Panc1 (cell line): Measurements from ENCODE around the gene PITPNM2. TPM values are rescaled to one million over a fixed set of nuclear protein-coding genes. Genes with fewer than 3 reads are reported as not detected.

Experiments
- ATAC-seq: fragments of 200-7000 bp; cut with Tn5 transposase; 2 replicates; pipeline ENCODE4 v1.9.1; 2020; ENCODE audit warnings: mild to moderate bottlenecking, moderate library complexity
- BruUV-seq: library from RNA; stranded (reverse); fragments of 400-500 nt; replicated peaks from 2 replicates; lab custom pipeline; 2021; lab: Mats Ljungman, UMichigan
- CTCF ChIA-PET: fragments of 300-600 bp; sonication (Branson Sonifier 250); formaldehyde crosslinking; loops from one replicate; lab custom pipeline; 2022; ENCODE audit warnings: antibody characterized with exemption; lab: Charles Lee
- POLR2A ChIA-PET: fragments of 300-600 bp; sonication (Branson Sonifier 250); formaldehyde crosslinking; loops from one replicate; lab custom pipeline; 2022; ENCODE audit warnings: antibody characterized with exemption; lab: Charles Lee
- DNase-seq: peaks from one replicate; pipeline ENCODE4 v3.0.0-alpha.2; 2010; ENCODE audit warnings: low read depth, low spot score
- H3K27ac ChIP-seq: 2 replicates; pipeline ENCODE4 v1.5.1; 2011; ENCODE audit warnings: mild to moderate bottlenecking, low read length, inconsistent platforms
- H3K27me3 ChIP-seq: fragments of 200-500 bp; sonication (Bioruptor generic); 2 replicates; pipeline ENCODE4 v1.6.0; 2014; ENCODE audit warnings: low read length, inconsistent platforms; ENCODE audit not compliant: control insufficient read depth, insufficient read depth
- H3K36me3 ChIP-seq: fragments of 200-500 bp; sonication (Bioruptor generic); 2 replicates; pipeline ENCODE4 v1.5.1; 2014; ENCODE audit warnings: inconsistent platforms, mild to moderate bottlenecking, low read length, moderate library complexity; ENCODE audit not compliant: control insufficient read depth, insufficient read depth
- H3K4me1 ChIP-seq: 2 replicates; pipeline ENCODE4 v1.5.1; 2011; ENCODE audit warnings: inconsistent platforms, mild to moderate bottlenecking, low read length, moderate library complexity; ENCODE audit not compliant: control insufficient read depth, insufficient read depth
- H3K4me3 ChIP-seq, 2 experiments: 2 replicates each; pipeline ENCODE4 v1.5.1; 2011 to 2012; ENCODE audit warnings: low read depth in 2 of 2, low read length in 2 of 2, mild to moderate bottlenecking in 2 of 2, inconsistent platforms in 1 of 2, moderate library complexity in 1 of 2
- H3K9me3 ChIP-seq: fragments of 200-500 bp; sonication (Bioruptor generic); 2 replicates; pipeline ENCODE4 v1.5.1; 2014; ENCODE audit warnings: low read depth, mild to moderate bottlenecking, inconsistent platforms, low read length, moderate library complexity; ENCODE audit not compliant: control insufficient read depth, insufficient read depth
- POLR2AphosphoS5 ChIP-seq: IDR thresholded peaks from 2 replicates; pipeline ENCODE4 v1.6.1; 2012; ENCODE audit warnings: mild to moderate bottlenecking, low read depth, low read length, moderate library complexity
- SIN3A ChIP-seq: IDR thresholded peaks from 2 replicates; pipeline ENCODE4 v1.6.1; 2012; ENCODE audit warnings: low read depth, mild to moderate bottlenecking, low read length, moderate library complexity, borderline replicate concordance; ENCODE audit not compliant: insufficient read depth
- TCF7L2 ChIP-seq: IDR thresholded peaks from 2 replicates; pipeline ENCODE4 v1.6.1; 2011; ENCODE audit warnings: mild to moderate bottlenecking, low read depth, low read length, inconsistent platforms
- in situ Hi-C: cut with HindIII; loops from 2 replicates; pipeline ENCODE4 v1.10.0; 2016; ENCODE audit warnings: low sequenced_read_pairs, low pct_unique_long_range_greater_than_20kb
- intact Hi-C: fragments of 100-400 bp; cut with micrococcal nuclease; formaldehyde crosslinking; loops from one replicate; pipeline ENCODE4 v1.10.0; 2022; ENCODE audit not compliant: unreplicated experiment
- total RNA-seq: library from RNA; stranded (reverse); gene quantifications from one replicate; pipeline ENCODE4 v1.2.1, GENCODE V29; 2021; ENCODE audit not compliant: unreplicated experiment
- TF ChIP-seq, protein P1 (sequence below): fragments of 450-650 bp; IDR thresholded peaks from 2 replicates; pipeline ENCODE4 v1.5.1; 2017; ENCODE audit warnings: mild to moderate bottlenecking
- TF ChIP-seq, protein P2 (sequence below), 2 experiments: IDR thresholded peaks; 2 replicates each; pipeline ENCODE4 v1.6.1; 2011 to 2012; ENCODE audit warnings: low read depth in 2 of 2, control low read depth in 1 of 2, low read length in 1 of 2, mild to moderate bottlenecking in 1 of 2, moderate library complexity in 1 of 2; ENCODE audit not compliant: insufficient read depth in 1 of 2

PITPNM2 gene
- total RNA-seq, 1 experiment from 2014 or later, result 26.4 TPM

DNA sequence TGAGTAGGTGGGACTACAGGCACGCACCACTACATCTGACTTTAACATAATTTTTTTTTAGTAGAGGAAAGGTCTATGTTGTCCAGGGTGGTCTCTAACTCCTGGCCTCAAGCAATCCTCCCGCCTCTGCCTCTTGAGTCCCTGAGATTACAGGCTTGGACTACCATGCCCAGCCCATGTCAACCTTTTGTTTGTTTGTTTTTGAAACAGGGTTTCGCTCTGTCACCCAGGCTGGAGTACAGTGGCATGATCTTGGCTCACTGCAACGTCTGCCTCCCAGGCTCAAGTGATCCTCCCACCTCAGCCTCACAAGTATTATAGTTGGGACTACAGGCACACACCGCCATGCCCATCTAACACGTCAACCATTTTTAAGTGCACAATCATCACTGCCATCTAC, 29.2 kb downstream of the PITPNM2 start:
- in situ Hi-C loops (no loop called here), intact Hi-C loops (no loop called here)
- Histone ChIP-seq H3K4me3 (no peak overlapping the region), H3K36me3 (no peaks in the 10 kb centered on the region), H3K4me1 (peaks cover 13% of the 10 kb centered on the region), H3K27me3 (no peaks in the 10 kb centered on the region), H3K9me3 (no peaks in the 10 kb centered on the region), H3K27ac (no peak overlapping the region)
- no peak for DNase-seq
- no peak for ATAC-seq
- BruUV-seq, result no TSS peak
- TF ChIP-seq SIN3A (no peak), POLR2AphosphoS5 (no peak), TCF7L2 (no peak)
- TF ChIP-seq, protein P1, sequence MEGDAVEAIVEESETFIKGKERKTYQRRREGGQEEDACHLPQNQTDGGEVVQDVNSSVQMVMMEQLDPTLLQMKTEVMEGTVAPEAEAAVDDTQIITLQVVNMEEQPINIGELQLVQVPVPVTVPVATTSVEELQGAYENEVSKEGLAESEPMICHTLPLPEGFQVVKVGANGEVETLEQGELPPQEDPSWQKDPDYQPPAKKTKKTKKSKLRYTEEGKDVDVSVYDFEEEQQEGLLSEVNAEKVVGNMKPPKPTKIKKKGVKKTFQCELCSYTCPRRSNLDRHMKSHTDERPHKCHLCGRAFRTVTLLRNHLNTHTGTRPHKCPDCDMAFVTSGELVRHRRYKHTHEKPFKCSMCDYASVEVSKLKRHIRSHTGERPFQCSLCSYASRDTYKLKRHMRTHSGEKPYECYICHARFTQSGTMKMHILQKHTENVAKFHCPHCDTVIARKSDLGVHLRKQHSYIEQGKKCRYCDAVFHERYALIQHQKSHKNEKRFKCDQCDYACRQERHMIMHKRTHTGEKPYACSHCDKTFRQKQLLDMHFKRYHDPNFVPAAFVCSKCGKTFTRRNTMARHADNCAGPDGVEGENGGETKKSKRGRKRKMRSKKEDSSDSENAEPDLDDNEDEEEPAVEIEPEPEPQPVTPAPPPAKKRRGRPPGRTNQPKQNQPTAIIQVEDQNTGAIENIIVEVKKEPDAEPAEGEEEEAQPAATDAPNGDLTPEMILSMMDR, result no peak
- ChIA-PET CTCF (interaction anchor here (0.6 kb wide), 1 partner anchor 43 kb away, joined by 12 read pairs; no protein-coding TSS in a partner anchor), POLR2A (no interaction called here)

DNA sequence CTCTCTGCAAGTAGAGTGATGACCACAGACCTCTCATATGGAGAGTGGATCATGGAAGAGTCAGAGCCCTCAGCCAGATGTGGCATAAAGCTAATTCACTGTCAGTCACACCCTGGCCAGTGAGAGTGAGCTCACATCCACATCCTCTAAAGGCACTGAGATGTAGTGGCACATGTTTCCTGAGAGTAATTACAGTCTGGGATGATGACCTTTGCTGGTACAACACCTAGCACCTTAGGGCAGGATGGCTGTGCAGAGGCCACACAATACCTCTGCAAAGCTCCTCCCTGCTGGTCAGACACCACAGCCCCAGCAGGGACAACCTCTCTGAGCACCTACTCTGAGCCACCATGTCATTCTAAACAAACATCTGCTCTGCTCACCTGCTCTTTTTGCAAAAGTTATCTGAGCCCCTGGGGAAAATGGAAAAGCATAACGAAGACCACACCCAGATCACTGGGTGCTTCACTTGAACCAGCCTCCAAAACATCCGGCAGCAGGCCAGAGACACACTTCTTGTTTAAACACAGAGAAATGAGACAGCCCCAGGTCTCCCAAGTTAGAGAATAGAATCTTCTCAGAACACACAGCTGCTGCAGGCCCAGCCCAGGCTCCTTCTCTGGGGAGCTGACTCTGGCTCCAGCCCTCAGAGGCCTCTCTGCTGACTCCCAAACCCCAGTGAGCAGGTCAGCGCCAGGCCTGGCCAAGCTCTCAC, 30.3 kb downstream of the PITPNM2 start:
- Histone ChIP-seq H3K27ac (no peak overlapping the region), H3K9me3 (no peaks in the 10 kb centered on the region), H3K4me1 (0 out of 2 replicates have a peak, but pooled peaks cover 6% of the 10 kb centered on the region), H3K36me3 (no peaks in the 10 kb centered on the region), H3K4me3 (no peak overlapping the region), H3K27me3 (no peaks in the 10 kb centered on the region)
- DNase-seq (no peak), ATAC-seq (peak; percentile 57)
- intact Hi-C loops, result no loop called here
- TF ChIP-seq SIN3A (no peak), POLR2AphosphoS5 (no peak), TCF7L2 (no peak)
- TF ChIP-seq, protein P1, result no peak
- TF ChIP-seq, protein P2, sequence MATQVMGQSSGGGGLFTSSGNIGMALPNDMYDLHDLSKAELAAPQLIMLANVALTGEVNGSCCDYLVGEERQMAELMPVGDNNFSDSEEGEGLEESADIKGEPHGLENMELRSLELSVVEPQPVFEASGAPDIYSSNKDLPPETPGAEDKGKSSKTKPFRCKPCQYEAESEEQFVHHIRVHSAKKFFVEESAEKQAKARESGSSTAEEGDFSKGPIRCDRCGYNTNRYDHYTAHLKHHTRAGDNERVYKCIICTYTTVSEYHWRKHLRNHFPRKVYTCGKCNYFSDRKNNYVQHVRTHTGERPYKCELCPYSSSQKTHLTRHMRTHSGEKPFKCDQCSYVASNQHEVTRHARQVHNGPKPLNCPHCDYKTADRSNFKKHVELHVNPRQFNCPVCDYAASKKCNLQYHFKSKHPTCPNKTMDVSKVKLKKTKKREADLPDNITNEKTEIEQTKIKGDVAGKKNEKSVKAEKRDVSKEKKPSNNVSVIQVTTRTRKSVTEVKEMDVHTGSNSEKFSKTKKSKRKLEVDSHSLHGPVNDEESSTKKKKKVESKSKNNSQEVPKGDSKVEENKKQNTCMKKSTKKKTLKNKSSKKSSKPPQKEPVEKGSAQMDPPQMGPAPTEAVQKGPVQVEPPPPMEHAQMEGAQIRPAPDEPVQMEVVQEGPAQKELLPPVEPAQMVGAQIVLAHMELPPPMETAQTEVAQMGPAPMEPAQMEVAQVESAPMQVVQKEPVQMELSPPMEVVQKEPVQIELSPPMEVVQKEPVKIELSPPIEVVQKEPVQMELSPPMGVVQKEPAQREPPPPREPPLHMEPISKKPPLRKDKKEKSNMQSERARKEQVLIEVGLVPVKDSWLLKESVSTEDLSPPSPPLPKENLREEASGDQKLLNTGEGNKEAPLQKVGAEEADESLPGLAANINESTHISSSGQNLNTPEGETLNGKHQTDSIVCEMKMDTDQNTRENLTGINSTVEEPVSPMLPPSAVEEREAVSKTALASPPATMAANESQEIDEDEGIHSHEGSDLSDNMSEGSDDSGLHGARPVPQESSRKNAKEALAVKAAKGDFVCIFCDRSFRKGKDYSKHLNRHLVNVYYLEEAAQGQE (IDR thresholded peaks at IDR 0.05; ENCODE audit: insufficient read depth in 1 of 2, low read depth in 2 of 2, low read length in 1 of 2), result no peak
- no TSS peak for BruUV-seq
- in situ Hi-C loops, result no loop called here
- CTCF ChIA-PET, result interaction anchor here (0.6 kb wide), 1 partner anchor 45 kb away, joined by 12 read pairs; no protein-coding TSS in a partner anchor
- POLR2A ChIA-PET, result no interaction called here
